Thyroid gland (tissue), 4 donors: Measurements from ENCODE around the gene PRSS1. TPM values are rescaled to one million over a fixed set of nuclear protein-coding genes. Genes with fewer than 3 reads are reported as not detected.

Experiments used
- DNase-seq, 2 donors: peaks; one replicate each; pipeline ENCODE4 v3.0.0-alpha.2; 2019
- H3K27ac ChIP-seq, 3 donors: fragments of 200-600 bp; sonication (generic); 1 replicate in 2 of 3; 2 replicates in 1 of 3; pipeline ENCODE4 v1.5.1; 2016 to 2019; ENCODE audit warnings: mild to moderate bottlenecking in 1 of 3, moderate library complexity in 1 of 3
- H3K27me3 ChIP-seq: fragments of 200-600 bp; sonication (generic); one replicate; pipeline ENCODE4 v1.5.1; 2019
- H3K36me3 ChIP-seq, 2 donors: fragments of 200-600 bp; sonication (generic); one replicate each; pipeline ENCODE4 v1.5.1; 2016 to 2019
- H3K4me1 ChIP-seq, 2 donors: fragments of 200-600 bp; sonication (generic); one replicate each; pipeline ENCODE4 v1.5.1; 2017 to 2019
- H3K4me3 ChIP-seq, 3 donors: fragments of 200-600 bp; sonication (generic); replicated peaks in 1 of 3; 1 replicate in 2 of 3; 2 replicates in 1 of 3; pipeline ENCODE4 v1.5.1; 2016; ENCODE audit warnings: mild to moderate bottlenecking in 1 of 3
- H3K9me3 ChIP-seq: fragments of 200-600 bp; sonication (generic); one replicate; pipeline ENCODE4 v1.5.1; 2017
- POLR2A ChIP-seq, 2 donors: fragments of 450-650 bp; IDR thresholded peaks; one replicate each; pipeline ENCODE4 v1.6.1; 2017; ENCODE audit warnings: antibody characterized with exemption in 2 of 2, mild to moderate bottlenecking in 2 of 2, moderate library complexity in 1 of 2
- WGBS, 2 donors: methylation state at CpG; one replicate each; pipeline ENCODE4 v1.1.5; 2017; 5-methylcytosine and 5-hydroxymethylcytosine counted together
- intact Hi-C: fragments of 100-400 bp; cut with DNase I; formaldehyde crosslinking; loops from one replicate; pipeline ENCODE4 v1.15.1; 2023
- total RNA-seq, 4 donors: library from RNA; depleted of rRNA; stranded (reverse); fragments of >200 nt; gene quantifications; one replicate each; pipeline ENCODE4 v1.2.3, GENCODE V29; 2016
- TF ChIP-seq, protein P1 (sequence below), 6 experiments: fragments of 200-600 bp in 3 of 6; fragments of 450-650 bp in 3 of 6; sonication (generic) in 3 of 6; IDR thresholded peaks; one replicate each; pipeline ENCODE4 v1.5.1; 2016 to 2019; ENCODE audit warnings: antibody characterized with exemption in 6 of 6, mild to moderate bottlenecking in 2 of 6, inconsistent platforms in 1 of 6, moderate library complexity in 1 of 6

Gene PRSS1
- total RNA-seq, 4 donors from 2014 or later = 1.2 TPM; not detected in 3

DNA sequence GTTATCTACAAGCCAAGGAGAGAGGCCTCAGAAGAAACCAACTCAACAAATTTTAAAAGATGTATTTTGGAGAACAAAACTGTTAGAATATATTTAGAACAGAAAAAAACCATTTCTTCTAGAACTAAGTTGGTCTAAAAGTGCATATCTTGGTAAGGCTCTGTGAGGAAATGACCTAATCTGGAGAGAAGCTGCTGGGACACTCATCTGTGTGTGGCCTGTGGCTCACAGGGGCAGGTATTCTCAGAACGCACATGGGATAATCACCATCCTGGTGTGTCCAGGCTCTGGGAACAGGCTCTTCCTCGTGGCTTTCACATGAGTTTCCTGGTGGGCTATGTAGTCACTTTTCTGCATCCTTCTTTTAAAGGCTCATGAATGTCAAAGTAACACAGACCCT is 38.1 kb upstream of the PRSS1 start:
- Histone ChIP-seq H3K27ac (no peak overlapping the region), H3K9me3 (no peaks in the 10 kb centered on the region), H3K4me1 (no peaks in the 10 kb centered on the region), H3K4me3 (no peak overlapping the region), H3K27me3 (no peaks in the 10 kb centered on the region), H3K36me3 (no peaks in the 10 kb centered on the region)
- no peak for DNase-seq
- 64 to 66% methylated on average over 2 of the region's 2 CpGs for WGBS, 2 donors
- intact Hi-C loops = no loop called here
- TF ChIP-seq, protein P1, sequence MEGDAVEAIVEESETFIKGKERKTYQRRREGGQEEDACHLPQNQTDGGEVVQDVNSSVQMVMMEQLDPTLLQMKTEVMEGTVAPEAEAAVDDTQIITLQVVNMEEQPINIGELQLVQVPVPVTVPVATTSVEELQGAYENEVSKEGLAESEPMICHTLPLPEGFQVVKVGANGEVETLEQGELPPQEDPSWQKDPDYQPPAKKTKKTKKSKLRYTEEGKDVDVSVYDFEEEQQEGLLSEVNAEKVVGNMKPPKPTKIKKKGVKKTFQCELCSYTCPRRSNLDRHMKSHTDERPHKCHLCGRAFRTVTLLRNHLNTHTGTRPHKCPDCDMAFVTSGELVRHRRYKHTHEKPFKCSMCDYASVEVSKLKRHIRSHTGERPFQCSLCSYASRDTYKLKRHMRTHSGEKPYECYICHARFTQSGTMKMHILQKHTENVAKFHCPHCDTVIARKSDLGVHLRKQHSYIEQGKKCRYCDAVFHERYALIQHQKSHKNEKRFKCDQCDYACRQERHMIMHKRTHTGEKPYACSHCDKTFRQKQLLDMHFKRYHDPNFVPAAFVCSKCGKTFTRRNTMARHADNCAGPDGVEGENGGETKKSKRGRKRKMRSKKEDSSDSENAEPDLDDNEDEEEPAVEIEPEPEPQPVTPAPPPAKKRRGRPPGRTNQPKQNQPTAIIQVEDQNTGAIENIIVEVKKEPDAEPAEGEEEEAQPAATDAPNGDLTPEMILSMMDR (IDR thresholded peaks at IDR 0.05) = no peak
- TF ChIP-seq POLR2A (IDR thresholded peaks at IDR 0.05) = no peak

DNA sequence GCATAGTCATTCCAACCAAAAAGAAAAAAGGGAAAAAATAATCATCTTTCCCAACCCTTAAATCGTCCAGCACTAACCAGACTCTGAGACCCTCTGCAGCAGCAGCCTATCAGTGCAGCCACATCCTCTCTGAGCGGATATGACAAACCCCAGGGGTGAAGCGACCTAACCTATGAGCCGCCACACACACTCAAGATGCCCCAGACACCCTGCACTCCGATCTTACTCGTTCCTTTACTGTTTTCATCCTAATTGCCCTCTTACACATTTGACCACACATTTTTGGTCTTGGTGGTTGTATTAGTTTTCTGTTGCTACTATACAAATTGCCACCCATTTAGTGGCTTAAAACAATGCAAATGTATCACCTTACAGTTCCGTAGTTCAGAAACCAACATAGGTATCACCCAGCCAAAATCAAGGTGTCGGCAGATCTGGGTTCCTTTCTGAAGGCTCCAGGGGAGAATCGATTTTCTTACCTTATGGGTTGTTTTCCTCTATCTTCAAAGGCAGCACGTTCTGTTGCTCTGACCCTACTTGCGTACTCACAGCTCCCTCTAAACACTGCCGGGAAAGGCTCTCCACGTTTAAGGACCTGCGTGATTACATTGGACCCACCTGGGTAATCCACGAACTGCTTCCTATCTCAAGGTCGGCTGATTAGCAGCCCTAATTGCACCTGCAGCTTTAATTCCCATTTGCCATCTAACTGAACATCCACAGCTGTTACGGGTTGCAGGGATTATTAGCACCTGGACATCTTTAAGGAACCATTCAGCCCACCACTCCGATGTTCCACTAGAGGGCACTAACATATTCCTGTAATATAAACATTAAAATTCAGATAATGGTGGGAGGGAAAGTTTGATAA is 37.3 kb upstream of the PRSS1 start:
- WGBS, 2 donors = 59 to 65% methylated on average over 18 of the region's 18 CpGs

DNA sequence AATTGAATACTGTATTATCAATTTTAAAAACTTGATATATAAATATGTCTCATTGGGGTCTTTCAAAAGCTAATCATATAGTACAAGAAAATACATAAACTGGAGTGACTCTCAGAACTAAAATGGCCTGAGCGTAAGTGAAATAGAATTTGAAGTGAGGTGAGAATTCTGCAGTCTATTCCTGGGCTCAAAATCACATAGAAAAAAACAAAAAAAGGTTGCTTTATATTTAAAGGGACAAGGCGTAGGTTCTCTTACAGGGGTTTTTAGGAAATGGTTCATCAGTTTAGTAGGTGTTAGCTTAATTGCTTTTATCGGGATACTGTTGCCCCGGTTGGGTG is 36.7 kb upstream of the PRSS1 start:
- H3K4me1 ChIP-seq = no peaks in the 10 kb centered on the region
- no peaks in the 10 kb centered on the region for H3K27me3 ChIP-seq
- intact Hi-C loops = loop anchor here (2.0 kb wide), 1 partner anchor 72 kb away; no protein-coding TSS in a partner anchor
- WGBS, 2 donors = 71 to 81% methylated on average over 4 of the region's 4 CpGs
- no peak overlapping the region for H3K27ac ChIP-seq
- no peak overlapping the region for H3K4me3 ChIP-seq
- H3K36me3 ChIP-seq = no peaks in the 10 kb centered on the region
- no peak for DNase-seq
- H3K9me3 ChIP-seq = no peaks in the 10 kb centered on the region
- TF ChIP-seq, protein P1 (IDR thresholded peaks at IDR 0.05) = peak in 2 of 6 experiments; percentile 2
- TF ChIP-seq POLR2A (IDR thresholded peaks at IDR 0.05) = no peak

More for the DNA sequence above, 37.3 kb upstream of the PRSS1 start:
- Histone ChIP-seq H3K9me3 (no peaks in the 10 kb centered on the region), H3K27me3 (no peaks in the 10 kb centered on the region), H3K36me3 (no peaks in the 10 kb centered on the region), H3K4me1 (no peaks in the 10 kb centered on the region), H3K27ac (no peak overlapping the region), H3K4me3 (no peak overlapping the region)
- DNase-seq = peak; percentile 24 to 38
- no peak for TF ChIP-seq POLR2A (IDR thresholded peaks at IDR 0.05)
- TF ChIP-seq, protein P1 (IDR thresholded peaks at IDR 0.05) = peak in 5 of 6 experiments; percentile 50 to 68 (median 63)
- intact Hi-C loops = loop anchor here (2.0 kb wide), 1 partner anchor 73 kb away; no protein-coding TSS in a partner anchor

DNA sequence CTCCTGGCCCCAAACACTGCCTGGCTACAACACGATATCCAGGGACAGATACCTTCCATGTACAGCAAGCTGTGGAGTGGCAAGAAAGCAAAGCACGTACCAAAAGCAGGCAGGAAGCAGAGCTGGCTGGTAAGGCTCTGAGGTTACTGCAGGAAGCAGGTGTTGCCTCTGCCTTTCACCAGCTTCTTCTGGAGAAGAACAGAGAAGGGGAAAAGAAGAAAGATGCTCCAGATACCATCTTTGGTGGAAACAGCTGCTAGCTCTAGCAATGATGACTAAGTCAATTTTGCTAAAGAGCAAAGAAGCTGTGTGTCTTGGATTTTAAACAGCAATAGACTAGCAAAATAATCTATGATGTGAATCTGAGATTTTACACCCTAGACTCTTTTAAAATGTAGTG is 34.9 kb upstream of the PRSS1 start:
- no peaks in the 10 kb centered on the region for H3K9me3 ChIP-seq
- TF ChIP-seq POLR2A (IDR thresholded peaks at IDR 0.05) = no peak
- TF ChIP-seq, protein P1 (IDR thresholded peaks at IDR 0.05) = no peak
- H3K36me3 ChIP-seq = no peaks in the 10 kb centered on the region
- no peaks in the 10 kb centered on the region for H3K4me1 ChIP-seq
- intact Hi-C loops = no loop called here
- DNase-seq = no peak
- H3K4me3 ChIP-seq = no peak overlapping the region
- H3K27me3 ChIP-seq = no peaks in the 10 kb centered on the region
- WGBS, 2 donors = 69 to 79% methylated on average over 2 of the region's 2 CpGs
- no peak overlapping the region for H3K27ac ChIP-seq

DNA sequence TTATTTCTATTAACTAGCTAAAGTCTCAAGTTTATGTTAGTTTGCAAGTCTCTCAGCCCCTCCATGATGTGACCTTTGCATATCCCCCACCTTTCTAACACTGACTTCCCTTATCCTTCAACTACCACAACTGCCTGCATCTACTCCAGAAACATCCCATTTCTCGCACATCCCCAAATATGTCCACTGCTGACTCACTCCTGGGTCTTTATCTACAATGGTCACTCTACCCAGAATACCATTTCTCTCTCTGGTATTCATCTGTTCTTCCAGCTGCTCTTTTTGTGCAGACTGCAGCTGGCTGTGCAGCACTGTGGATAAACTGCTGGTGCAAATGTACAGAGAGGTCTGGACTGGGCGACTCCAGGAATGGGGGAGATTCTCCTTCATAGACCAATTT is 32.7 kb upstream of the PRSS1 start:
- no peak for TF ChIP-seq POLR2A (IDR thresholded peaks at IDR 0.05)
- TF ChIP-seq, protein P1 (IDR thresholded peaks at IDR 0.05) = no peak
- Histone ChIP-seq H3K27ac (no peak overlapping the region), H3K9me3 (no peaks in the 10 kb centered on the region), H3K36me3 (no peaks in the 10 kb centered on the region), H3K27me3 (no peaks in the 10 kb centered on the region), H3K4me3 (no peak overlapping the region), H3K4me1 (no peaks in the 10 kb centered on the region)
- intact Hi-C loops = no loop called here
- WGBS, 2 donors = 67 to 78% methylated on average over 2 of the region's 2 CpGs
- DNase-seq = no peak
